PFSK-1 (cell line): ENCODE results near the gene S100B.

Source experiments
- FOXP2 ChIP-seq: optimal IDR thresholded peaks from 2 replicates; pipeline ENCODE3; 2011; ENCODE audit warnings: borderline replicate concordance, control low read depth, inconsistent platforms; ENCODE audit not compliant: insufficient read depth; ENCODE audit errors: extremely low read length, extremely low read depth
- POLR2AphosphoS5 ChIP-seq: IDR thresholded peaks from 2 replicates; pipeline ENCODE4 v1.6.1; 2012; ENCODE audit warnings: low read depth, mild to moderate bottlenecking, control low read depth, low read length, moderate library complexity
- REST ChIP-seq, 2 experiments: IDR thresholded peaks; 2 replicates each; pipeline versions ENCODE4 v1.6.1 to v1.8.0; 2011 to 2012; ENCODE audit warnings: low read depth in 2 of 2, low read length in 2 of 2, control low read depth in 1 of 2, inconsistent platforms in 1 of 2, mild to moderate bottlenecking in 1 of 2, moderate library complexity in 1 of 2; ENCODE audit not compliant: insufficient read depth in 1 of 2
- SIN3A ChIP-seq: IDR thresholded peaks from 2 replicates; pipeline ENCODE4 v1.6.1; 2012; ENCODE audit warnings: mild to moderate bottlenecking, low read length, moderate library complexity, borderline replicate concordance; ENCODE audit not compliant: insufficient read depth
- TAF1 ChIP-seq: IDR thresholded peaks from 2 replicates; pipeline ENCODE4 v1.6.1; 2012; ENCODE audit warnings: low read length, control low read depth, borderline replicate concordance; ENCODE audit not compliant: insufficient read depth

S100B gene

GRCh38 chr21:46550116-46550941 is 54.6 kb downstream of the S100B start:
- no peak for TF ChIP-seq REST (IDR thresholded peaks at IDR 0.05; ENCODE audit: insufficient read depth in 1 of 2, low read depth in 2 of 2, low read length in 2 of 2)
- TF ChIP-seq TAF1 = no peak
- no peak for TF ChIP-seq POLR2AphosphoS5

GRCh38 chr21:46549650-46550049 is 55.2 kb downstream of the S100B start:
- TF ChIP-seq FOXP2 (no peak), TAF1 (no peak), REST (IDR thresholded peaks at IDR 0.05; ENCODE audit: insufficient read depth in 1 of 2, low read depth in 2 of 2, low read length in 2 of 2) (no peak), SIN3A (no peak), POLR2AphosphoS5 (no peak)
